ENCODE results near the gene DAGLB.
"Not testable (repeated sequence)": the region's sequence is repeated elsewhere in the genome, so short reads cannot be mapped to it uniquely, and the experiment has no call there.

DAGLB gene

GRCh38 chr7:6392712-6393666 is 54.8 kb downstream of the DAGLB start:
- H3K9me3 ChIP-seq (ENCODE audit: control insufficient read depth, insufficient read depth, low read length): no peaks in the 10 kb centered on the region
- no peak overlapping the region for H3K4me3 ChIP-seq (ENCODE audit: low read length)
- H3K27ac ChIP-seq (ENCODE audit: low read length): no peak overlapping the region
- H3K4me1 ChIP-seq (ENCODE audit: control insufficient read depth, insufficient read depth, low read length): no peaks in the 10 kb centered on the region
- WGBS (ENCODE audit: insufficient coverage, insufficient read length): no CpG with 5 or more reads among the region's 11 CpGs
- peaks cover 8% of the 10 kb centered on the region for H3K36me3 ChIP-seq (ENCODE audit: control insufficient read depth, insufficient read depth, low read length)
- H3K27me3 ChIP-seq (ENCODE audit: control insufficient read depth, insufficient read depth, low read length): no peaks in the 10 kb centered on the region
- no peak for DNase-seq (ENCODE audit: low read depth, low spot score)

GRCh38 chr7:6389728-6390127 is 58.0 kb downstream of the DAGLB start:
- Histone ChIP-seq H3K36me3 (ENCODE audit: control insufficient read depth, insufficient read depth, low read length) (peaks cover 12% of the 10 kb centered on the region; the same call in 1 of the 2 replicates), H3K27ac (ENCODE audit: low read length) (no peak overlapping the region), H3K4me1 (ENCODE audit: control insufficient read depth, insufficient read depth, low read length) (no peaks in the 10 kb centered on the region), H3K4me3 (ENCODE audit: low read length) (no peak overlapping the region), H3K9me3 (ENCODE audit: control insufficient read depth, insufficient read depth, low read length) (no peaks in the 10 kb centered on the region), H3K27me3 (ENCODE audit: control insufficient read depth, insufficient read depth, low read length) (no peaks in the 10 kb centered on the region)
- no peak for DNase-seq (ENCODE audit: low read depth, low spot score)
- no CpG with 5 or more reads among the region's 2 CpGs for WGBS (ENCODE audit: insufficient coverage, insufficient read length)

DNA sequence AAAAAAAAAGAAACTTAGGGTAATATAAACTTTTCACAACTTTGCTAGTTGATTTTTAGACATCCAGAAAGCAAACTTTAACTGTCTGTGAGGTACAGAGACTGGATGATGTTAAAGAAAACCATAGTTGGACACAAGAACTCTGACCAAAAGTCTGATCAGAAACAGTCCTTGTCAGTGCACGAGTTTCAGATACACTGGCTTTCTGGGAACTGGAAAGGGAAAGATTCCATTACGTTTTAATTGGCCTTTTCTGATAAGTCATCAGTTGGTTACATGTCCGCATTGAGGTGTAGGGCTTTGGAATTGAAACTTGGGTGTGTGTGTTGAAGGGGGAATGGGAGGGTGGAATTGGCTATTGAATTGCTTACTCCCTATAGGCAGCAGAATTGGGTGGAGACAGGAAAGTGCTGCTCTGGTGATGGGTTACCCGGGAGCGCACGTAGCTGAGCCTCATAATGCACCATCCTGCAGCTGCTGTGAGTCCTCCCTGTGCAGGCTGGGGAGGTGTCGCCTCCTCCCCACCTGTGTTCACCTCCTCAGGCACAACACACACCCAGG is 59.9 kb downstream of the DAGLB start:
- WGBS (ENCODE audit: insufficient coverage, insufficient read length): no CpG with 5 or more reads among the region's 7 CpGs
- no peak overlapping the region for H3K27ac ChIP-seq (ENCODE audit: low read length)

GRCh38 chr7:6386779-6387178 is 61.0 kb downstream of the DAGLB start:
- no peak overlapping the region for H3K27ac ChIP-seq (ENCODE audit: low read length)
- no peak for DNase-seq (ENCODE audit: low read depth, low spot score)
- no peaks in the 10 kb centered on the region for H3K9me3 ChIP-seq (ENCODE audit: control insufficient read depth, insufficient read depth, low read length)
- H3K27me3 ChIP-seq (ENCODE audit: control insufficient read depth, insufficient read depth, low read length): no peaks in the 10 kb centered on the region
- no CpG with 5 or more reads among the region's 3 CpGs for WGBS (ENCODE audit: insufficient coverage, insufficient read length)
- H3K4me3 ChIP-seq (ENCODE audit: low read length): no peak overlapping the region
- no peaks in the 10 kb centered on the region for H3K4me1 ChIP-seq (ENCODE audit: control insufficient read depth, insufficient read depth, low read length)
- H3K36me3 ChIP-seq (ENCODE audit: control insufficient read depth, insufficient read depth, low read length): peaks cover 8% of the 10 kb centered on the region; the same call in 1 of the 2 replicates

More for the DNA sequence above, 59.9 kb downstream of the DAGLB start:
- DNase-seq (ENCODE audit: low read depth, low spot score): no peak
- Histone ChIP-seq H3K27me3 (ENCODE audit: control insufficient read depth, insufficient read depth, low read length) (no peaks in the 10 kb centered on the region), H3K4me3 (ENCODE audit: low read length) (no peak overlapping the region), H3K9me3 (ENCODE audit: control insufficient read depth, insufficient read depth, low read length) (no peaks in the 10 kb centered on the region), H3K4me1 (ENCODE audit: control insufficient read depth, insufficient read depth, low read length) (no peaks in the 10 kb centered on the region), H3K36me3 (ENCODE audit: control insufficient read depth, insufficient read depth, low read length) (peaks cover 11% of the 10 kb centered on the region; the same call in 1 of the 2 replicates)

- DNase-seq (ENCODE audit: low read depth, low spot score): no peak
- Histone ChIP-seq H3K36me3 (ENCODE audit: control insufficient read depth, insufficient read depth, low read length) (peaks cover 8% of the 10 kb centered on the region; the same call in 1 of the 2 replicates), H3K27me3 (ENCODE audit: control insufficient read depth, insufficient read depth, low read length) (no peaks in the 10 kb centered on the region), H3K9me3 (ENCODE audit: control insufficient read depth, insufficient read depth, low read length) (no peaks in the 10 kb centered on the region), H3K4me1 (ENCODE audit: control insufficient read depth, insufficient read depth, low read length) (no peaks in the 10 kb centered on the region), H3K27ac (ENCODE audit: low read length) (no peak overlapping the region), H3K4me3 (ENCODE audit: low read length) (no peak overlapping the region)
- no CpG with 5 or more reads among the region's 4 CpGs for WGBS (ENCODE audit: insufficient coverage, insufficient read length)
Observed at GRCh38 chr7:6385909-6386560, 61.7 kb downstream of the DAGLB start.

DNA sequence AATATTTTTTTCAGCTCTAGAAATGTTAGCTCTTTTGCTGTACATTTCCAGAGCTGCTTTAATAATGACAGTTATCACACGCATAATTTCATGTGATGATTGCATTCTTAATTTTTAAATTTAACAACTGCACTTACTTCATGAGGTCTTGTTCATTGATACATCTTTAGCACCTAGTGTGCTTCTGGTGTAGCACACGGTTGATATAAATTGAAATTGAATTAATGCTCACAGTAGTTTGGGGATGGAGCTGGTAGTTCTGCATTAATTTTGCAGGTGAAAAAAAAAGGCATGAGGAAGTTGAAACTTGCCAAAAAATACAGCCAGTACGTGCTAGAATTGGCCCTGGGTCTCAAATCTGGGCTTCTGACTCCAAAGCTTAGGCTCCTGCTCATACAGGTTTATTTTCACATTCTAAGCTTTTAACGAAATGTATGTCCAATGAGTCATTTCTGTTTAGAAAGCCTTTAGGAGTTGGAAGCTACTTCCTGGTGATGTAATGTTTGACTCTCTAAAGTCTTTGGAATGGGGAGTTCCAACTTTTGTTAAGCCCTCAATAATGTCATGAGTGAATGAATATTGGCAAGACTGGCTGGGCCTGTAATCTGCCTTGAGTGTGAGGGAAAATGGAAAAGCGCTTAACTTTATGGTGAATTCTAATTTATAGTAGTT is 62.5 kb downstream of the DAGLB start:
- no peak for DNase-seq (ENCODE audit: low read depth, low spot score)
- H3K36me3 ChIP-seq (ENCODE audit: control insufficient read depth, insufficient read depth, low read length): peaks cover 8% of the 10 kb centered on the region; the same call in 1 of the 2 replicates
- H3K9me3 ChIP-seq (ENCODE audit: control insufficient read depth, insufficient read depth, low read length): no peaks in the 10 kb centered on the region
- H3K4me1 ChIP-seq (ENCODE audit: control insufficient read depth, insufficient read depth, low read length): no peaks in the 10 kb centered on the region
- H3K27ac ChIP-seq (ENCODE audit: low read length): no peak overlapping the region
- H3K4me3 ChIP-seq (ENCODE audit: low read length): no peak overlapping the region
- no CpG with 5 or more reads among the region's 5 CpGs for WGBS (ENCODE audit: insufficient coverage, insufficient read length)
- no peaks in the 10 kb centered on the region for H3K27me3 ChIP-seq (ENCODE audit: control insufficient read depth, insufficient read depth, low read length)

DNA sequence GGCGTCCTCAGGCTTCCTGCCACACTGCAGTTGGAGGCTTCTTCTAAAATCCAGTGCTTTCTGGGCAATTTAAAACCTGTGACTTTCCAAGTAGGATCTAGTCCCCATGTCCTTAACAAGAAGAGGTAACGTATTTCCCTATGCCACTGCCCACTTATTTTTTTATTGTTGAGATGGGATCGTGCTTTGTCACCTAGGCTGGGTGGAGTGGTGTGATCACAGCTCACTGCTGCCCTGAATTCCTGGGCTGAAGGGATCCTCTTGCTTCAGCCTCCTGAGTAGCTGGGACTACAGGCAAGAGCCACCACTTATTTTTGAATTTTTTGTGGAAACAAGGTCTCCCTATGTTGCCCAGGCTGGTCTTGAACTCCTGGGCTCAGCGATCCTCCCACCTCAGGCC is 63.4 kb downstream of the DAGLB start:
- Histone ChIP-seq H3K4me1 (ENCODE audit: control insufficient read depth, insufficient read depth, low read length) (no peaks in the 10 kb centered on the region), H3K27ac (ENCODE audit: low read length) (no peak overlapping the region), H3K9me3 (ENCODE audit: control insufficient read depth, insufficient read depth, low read length) (no peaks in the 10 kb centered on the region), H3K36me3 (ENCODE audit: control insufficient read depth, insufficient read depth, low read length) (peaks cover 8% of the 10 kb centered on the region; the same call in 1 of the 2 replicates), H3K4me3 (ENCODE audit: low read length) (no peak overlapping the region), H3K27me3 (ENCODE audit: control insufficient read depth, insufficient read depth, low read length) (no peaks in the 10 kb centered on the region)
- DNase-seq (ENCODE audit: low read depth, low spot score): no peak
- no CpG with 5 or more reads among the region's 4 CpGs for WGBS (ENCODE audit: insufficient coverage, insufficient read length)

GRCh38 chr7:6382817-6383216 is 64.9 kb downstream of the DAGLB start:
- H3K4me3 ChIP-seq (ENCODE audit: low read length): no peak overlapping the region
- H3K9me3 ChIP-seq (ENCODE audit: control insufficient read depth, insufficient read depth, low read length): no peaks in the 10 kb centered on the region
- no peak for DNase-seq (ENCODE audit: low read depth, low spot score)
- WGBS (ENCODE audit: insufficient coverage, insufficient read length): no CpG with 5 or more reads among the region's 5 CpGs
- H3K4me1 ChIP-seq (ENCODE audit: control insufficient read depth, insufficient read depth, low read length): no peaks in the 10 kb centered on the region
- H3K36me3 ChIP-seq (ENCODE audit: control insufficient read depth, insufficient read depth, low read length): 0 out of 2 replicates have a peak, but pooled peaks cover 2% of the 10 kb centered on the region
- H3K27ac ChIP-seq (ENCODE audit: low read length): no peak overlapping the region
- H3K27me3 ChIP-seq (ENCODE audit: control insufficient read depth, insufficient read depth, low read length): no peaks in the 10 kb centered on the region

GRCh38 chr7:6381846-6382245 is 65.9 kb downstream of the DAGLB start:
- DNase-seq (ENCODE audit: low read depth, low spot score); H3K4me3 ChIP-seq (ENCODE audit: low read length); H3K27me3 ChIP-seq (ENCODE audit: control insufficient read depth, insufficient read depth, low read length); H3K27ac ChIP-seq (ENCODE audit: low read length); H3K36me3 ChIP-seq (ENCODE audit: control insufficient read depth, insufficient read depth, low read length); H3K9me3 ChIP-seq (ENCODE audit: control insufficient read depth, insufficient read depth, low read length); H3K4me1 ChIP-seq (ENCODE audit: control insufficient read depth, insufficient read depth, low read length): not testable (repeated sequence)
- no CpG with 5 or more reads among the region's 11 CpGs for WGBS (ENCODE audit: insufficient coverage, insufficient read length)
